ENCODE data around the gene ZNF384. TPM values are rescaled to one million over a fixed set of nuclear protein-coding genes. Genes with fewer than 3 reads are reported as not detected.

The ZNF384 gene
- total RNA-seq, 1 donor from 2014 or later = 26.0 TPM

GRCh38 chr12:6701078-6701768, 12.0 kb upstream of the ZNF384 start:
- DNase-seq (ENCODE audit: missing footprints) (no peak), ATAC-seq (no peak)
- intact Hi-C loops (cut with DNase I) = no loop called here

- intact Hi-C loops (cut with DNase I) = no loop called here
- no peak for DNase-seq (ENCODE audit: missing footprints)
- ATAC-seq = peak; percentile 68
Observed at GRCh38 chr12:6700646-6701051, 11.5 kb upstream of the ZNF384 start, which contains the start of gene PIANP. PIANP (minus strand) TSS chr12:6700815; CDS start chr12:6698061, 2,754 bp downstream.

- ATAC-seq (peak; percentile 41), DNase-seq (ENCODE audit: missing footprints) (no peak)
- intact Hi-C loops (cut with DNase I) = no loop called here
Observed at GRCh38 chr12:6699989-6700645, 10.9 kb upstream of the ZNF384 start.

GRCh38 chr12:6699259-6699988, 10.2 kb upstream of the ZNF384 start:
- ATAC-seq (no peak), DNase-seq (ENCODE audit: missing footprints) (no peak)
- intact Hi-C loops (cut with DNase I) = no loop called here

GRCh38 chr12:6698352-6699046, 9.3 kb upstream of the ZNF384 start:
- no peak for DNase-seq (ENCODE audit: missing footprints)
- no peak for ATAC-seq
- intact Hi-C loops (cut with DNase I) = no loop called here

- no peak for DNase-seq (ENCODE audit: missing footprints)
- intact Hi-C loops (cut with DNase I) = no loop called here
- no peak for ATAC-seq
Observed at GRCh38 chr12:6697584-6698351, 8.6 kb upstream of the ZNF384 start.

- DNase-seq (ENCODE audit: missing footprints) (no peak), ATAC-seq (no peak)
- intact Hi-C loops (cut with DNase I) = no loop called here
Observed at GRCh38 chr12:6696690-6697583, 7.8 kb upstream of the ZNF384 start.

- no peak for ATAC-seq
- intact Hi-C loops (cut with DNase I) = no loop called here
Observed at GRCh38 chr12:6695313-6696045, 6.3 kb upstream of the ZNF384 start.

GRCh38 chr12:6694701-6695100, 5.5 kb upstream of the ZNF384 start:
- ATAC-seq = no peak
- DNase-seq (ENCODE audit: missing footprints) = no peak
- intact Hi-C loops (cut with DNase I) = no loop called here

More at GRCh38 chr12:6695313-6696045, 6.3 kb upstream of the ZNF384 start:
- no peak for DNase-seq (ENCODE audit: missing footprints)

- DNase-seq (ENCODE audit: missing footprints) = no peak
- no peak for ATAC-seq
- intact Hi-C loops (cut with DNase I) = no loop called here
Observed at GRCh38 chr12:6693832-6694355, 4.7 kb upstream of the ZNF384 start.

GRCh38 chr12:6692888-6693287, 3.7 kb upstream of the ZNF384 start:
- intact Hi-C loops (cut with DNase I) = no loop called here
- no peak for DNase-seq (ENCODE audit: missing footprints)
- ATAC-seq = no peak

GRCh38 chr12:6691473-6691872, 2.3 kb upstream of the ZNF384 start:
- ATAC-seq (no peak), DNase-seq (ENCODE audit: missing footprints) (no peak)
- intact Hi-C loops (cut with DNase I) = no loop called here

- no peak for ATAC-seq
Observed at GRCh38 chr12:6688543-6688998, 604 bp downstream of the ZNF384 start.

GRCh38 chr12:6685814-6686213, 3.4 kb downstream of the ZNF384 start:
- no peak for DNase-seq (ENCODE audit: missing footprints)
- intact Hi-C loops (cut with DNase I) = no loop called here
- no peak for ATAC-seq

More at GRCh38 chr12:6688543-6688998, 604 bp downstream of the ZNF384 start:
- DNase-seq (ENCODE audit: missing footprints) = no peak
- intact Hi-C loops (cut with DNase I) = loop anchor here (2.0 kb wide), 2 partner anchors 36 to 74 kb away; partner anchors contain the start of gene COPS7A

GRCh38 chr12:6684609-6685008, 4.6 kb downstream of the ZNF384 start:
- DNase-seq (ENCODE audit: missing footprints) (no peak), ATAC-seq (no peak)
- intact Hi-C loops (cut with DNase I) = no loop called here

GRCh38 chr12:6676962-6677361, 12.2 kb downstream of the ZNF384 start:
- no peak for ATAC-seq
- intact Hi-C loops (cut with DNase I) = no loop called here
- no peak for DNase-seq (ENCODE audit: missing footprints)
